CD4-positive, CD25-positive, alpha-beta regulatory T cell (primary cell): Measurements from ENCODE around the gene EXOC6. TPM values are rescaled to one million over a fixed set of nuclear protein-coding genes. Genes with fewer than 3 reads are reported as not detected.

Source experiments
- ATAC-seq, 2 donors: fragments of 150-1000 bp; cut with Tn5 transposase; one replicate each; pipeline ENCODE4 v1.10.0; 2021; ENCODE audit warnings: low read depth in 2 of 2, moderate number of reproducible peaks in 2 of 2, moderate library complexity in 1 of 2
- DNase-seq, 3 donors: peaks; one replicate each; pipeline versions ENCODE4 v3.0.0 to v3.0.0-alpha.2; 2012 to 2022; ENCODE audit warnings: mixed read lengths in 1 of 3
- H3K27ac ChIP-seq: one replicate; pipeline ENCODE4 v1.7.0; 2013; ENCODE audit warnings: mild to moderate bottlenecking, low read length; ENCODE audit not compliant: insufficient read depth, poor library complexity, severe bottlenecking
- H3K27me3 ChIP-seq: one replicate; pipeline ENCODE4 v1.7.0; 2013; ENCODE audit warnings: low read length; ENCODE audit not compliant: control insufficient read depth, insufficient read depth
- H3K36me3 ChIP-seq: one replicate; pipeline ENCODE4 v1.7.0; 2013; ENCODE audit warnings: mild to moderate bottlenecking, low read length, moderate library complexity; ENCODE audit not compliant: control insufficient read depth, insufficient read depth
- H3K4me1 ChIP-seq: 2 replicates; pipeline ENCODE4 v1.7.0; 2013; ENCODE audit warnings: mild to moderate bottlenecking, low read length; ENCODE audit not compliant: insufficient read depth, control insufficient read depth, poor library complexity, severe bottlenecking
- H3K4me3 ChIP-seq: one replicate; pipeline ENCODE4 v1.7.0; 2013; ENCODE audit warnings: low read depth, mild to moderate bottlenecking, low read length, moderate library complexity
- H3K9me3 ChIP-seq, 2 experiments: 1 replicate in 1 of 2; 2 replicates in 1 of 2; pipeline ENCODE4 v1.7.0; 2013; ENCODE audit warnings: low read length in 2 of 2, mild to moderate bottlenecking in 1 of 2, moderate library complexity in 1 of 2; ENCODE audit not compliant: control insufficient read depth in 2 of 2
- H3K27ac Mint-ChIP-seq, 3 donors: one replicate each; pipeline ENCODE4 v1.8.0; 2020 to 2022; ENCODE audit warnings: mild to moderate bottlenecking in 3 of 3, mixed read lengths in 3 of 3, moderate library complexity in 2 of 3
- H3K27me3 Mint-ChIP-seq: one replicate; pipeline ENCODE4 v1.8.0; 2022; ENCODE audit warnings: mild to moderate bottlenecking, mixed read lengths
- H3K36me3 Mint-ChIP-seq: one replicate; pipeline ENCODE4 v1.8.0; 2020; ENCODE audit warnings: mixed read lengths
- H3K4me1 Mint-ChIP-seq, 4 donors: one replicate each; pipeline ENCODE4 v1.8.0; 2020 to 2022; ENCODE audit warnings: mixed read lengths in 4 of 4, mild to moderate bottlenecking in 1 of 4
- H3K4me3 Mint-ChIP-seq, 4 donors: one replicate each; pipeline ENCODE4 v1.8.0; 2020 to 2022; ENCODE audit warnings: mild to moderate bottlenecking in 4 of 4, mixed read lengths in 4 of 4, moderate library complexity in 3 of 4
- H3K9me3 Mint-ChIP-seq, 7 donors: one replicate each; pipeline ENCODE4 v1.8.0; 2020 to 2022; ENCODE audit warnings: mixed read lengths in 7 of 7, mild to moderate bottlenecking in 3 of 7, moderate library complexity in 2 of 7
- polyA plus RNA-seq, 4 donors: library from polyadenylated mRNA; unstranded; fragments of 300-500 nt; fragmentation: Illumina TruSeq; gene quantifications; one replicate each; pipeline ENCODE4 v1.2.3, GENCODE V29; 2021
- total RNA-seq: library from RNA; stranded (reverse); gene quantifications from one replicate; pipeline ENCODE4 v1.2.3, GENCODE V29; 2022

EXOC6 gene
- total and polyA plus RNA-seq, 5 donors from 2014 or later, result 7.5 to 16.9 (median 10.0) TPM

GRCh38 chr10:93064874-93065660 lies 216.7 kb downstream of the EXOC6 start:
- peaks cover 16% of the 10 kb centered on the region for H3K4me1 ChIP-seq
- DNase-seq, result no peak
- no peaks in the 10 kb centered on the region for H3K9me3 ChIP-seq
- H3K4me3 Mint-ChIP-seq, result peak overlapping the region in 2 of 4 donors; percentile 4 to 90
- peaks cover 18% of the 10 kb centered on the region for H3K27me3 ChIP-seq
- H3K9me3 Mint-ChIP-seq, result peaks cover 0 to 4% (median 0%) of the 10 kb centered on the region in 7 donors
- peaks cover 68% of the 10 kb centered on the region for H3K27me3 Mint-ChIP-seq
- H3K27ac ChIP-seq, result no peak overlapping the region
- no peak for ATAC-seq
- no peaks in the 10 kb centered on the region for H3K36me3 ChIP-seq
- no peak overlapping the region for H3K4me3 ChIP-seq
- H3K4me1 Mint-ChIP-seq, result peaks cover 0 to 46% (median 5%) of the 10 kb centered on the region in 4 donors
- peaks cover 1% of the 10 kb centered on the region for H3K36me3 Mint-ChIP-seq
- H3K27ac Mint-ChIP-seq, result peak overlapping the region in 1 of 3 donors; percentile 2

DNA sequence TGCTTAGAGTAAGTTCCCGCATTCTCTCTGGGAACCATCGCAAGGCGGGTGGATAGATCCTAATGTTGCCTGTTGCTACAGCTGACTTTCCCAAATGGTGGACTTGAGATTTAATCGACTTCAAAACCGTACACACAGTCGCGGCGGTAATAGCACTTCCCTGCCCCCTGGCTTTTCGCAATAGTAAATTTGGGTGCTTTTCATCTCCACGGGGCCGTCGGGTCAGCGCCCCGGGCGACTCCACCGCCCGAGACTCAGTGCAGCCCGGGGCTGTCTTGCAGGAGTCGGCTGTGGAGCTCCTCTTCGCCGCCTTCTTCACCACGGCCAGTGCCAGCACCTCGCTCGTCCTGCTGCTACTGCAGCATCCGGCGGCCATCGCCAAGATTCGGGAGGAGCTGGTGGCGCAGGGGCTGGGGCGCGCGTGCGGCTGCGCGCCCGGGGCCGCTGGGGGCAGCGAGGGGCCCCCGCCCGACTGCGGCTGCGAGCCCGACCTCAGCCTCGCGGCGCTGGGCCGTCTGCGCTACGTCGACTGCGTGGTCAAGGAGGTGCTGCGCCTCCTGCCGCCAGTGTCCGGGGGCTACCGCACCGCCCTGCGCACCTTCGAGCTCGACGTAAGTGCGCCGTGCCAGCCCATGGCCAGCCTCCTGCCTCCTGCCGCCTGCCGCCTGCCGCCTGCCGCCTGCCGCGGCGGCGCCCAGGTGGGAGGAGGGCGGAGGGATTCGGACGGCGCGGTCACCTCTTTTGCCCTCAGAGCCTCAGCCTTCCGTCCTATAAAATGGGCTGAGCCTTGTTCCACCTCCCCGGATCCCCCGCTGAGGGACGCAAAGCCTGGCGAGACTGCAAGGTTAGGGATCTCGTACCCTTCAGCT lies 217.6 kb downstream of the EXOC6 start:
- H3K9me3 Mint-ChIP-seq, result peaks cover 0 to 4% (median 0%) of the 10 kb centered on the region in 7 donors
- no peak overlapping the region for H3K4me3 Mint-ChIP-seq
- DNase-seq (no peak), ATAC-seq (no peak)
- Histone ChIP-seq H3K27me3 (peaks cover 22% of the 10 kb centered on the region), H3K27ac (no peak overlapping the region), H3K36me3 (no peaks in the 10 kb centered on the region), H3K9me3 (no peaks in the 10 kb centered on the region), H3K4me3 (no peak overlapping the region), H3K4me1 (peaks cover 15% of the 10 kb centered on the region)
- H3K36me3 Mint-ChIP-seq, result no peaks in the 10 kb centered on the region
- H3K4me1 Mint-ChIP-seq, result peaks cover 0 to 46% (median 6%) of the 10 kb centered on the region in 4 donors
- H3K27me3 Mint-ChIP-seq, result peaks cover 73% of the 10 kb centered on the region
- H3K27ac Mint-ChIP-seq, result peak overlapping the region in 1 of 3 donors; percentile 2

GRCh38 chr10:93066544-93066913 lies 218.2 kb downstream of the EXOC6 start:
- DNase-seq, result no peak
- H3K4me1 ChIP-seq, result peaks cover 9% of the 10 kb centered on the region
- no peak overlapping the region for H3K4me3 Mint-ChIP-seq
- no peak overlapping the region for H3K4me3 ChIP-seq
- H3K27ac ChIP-seq, result no peak overlapping the region
- no peak for ATAC-seq
- no peak overlapping the region for H3K27ac Mint-ChIP-seq
- H3K36me3 Mint-ChIP-seq, result no peaks in the 10 kb centered on the region
- peaks cover 22% of the 10 kb centered on the region for H3K27me3 ChIP-seq
- H3K9me3 ChIP-seq, result no peaks in the 10 kb centered on the region
- H3K36me3 ChIP-seq, result no peaks in the 10 kb centered on the region
- H3K4me1 Mint-ChIP-seq, result peaks cover 0 to 47% (median 7%) of the 10 kb centered on the region in 4 donors
- H3K9me3 Mint-ChIP-seq, result peaks cover 0 to 4% (median 0%) of the 10 kb centered on the region in 7 donors
- peaks cover 77% of the 10 kb centered on the region for H3K27me3 Mint-ChIP-seq

DNA sequence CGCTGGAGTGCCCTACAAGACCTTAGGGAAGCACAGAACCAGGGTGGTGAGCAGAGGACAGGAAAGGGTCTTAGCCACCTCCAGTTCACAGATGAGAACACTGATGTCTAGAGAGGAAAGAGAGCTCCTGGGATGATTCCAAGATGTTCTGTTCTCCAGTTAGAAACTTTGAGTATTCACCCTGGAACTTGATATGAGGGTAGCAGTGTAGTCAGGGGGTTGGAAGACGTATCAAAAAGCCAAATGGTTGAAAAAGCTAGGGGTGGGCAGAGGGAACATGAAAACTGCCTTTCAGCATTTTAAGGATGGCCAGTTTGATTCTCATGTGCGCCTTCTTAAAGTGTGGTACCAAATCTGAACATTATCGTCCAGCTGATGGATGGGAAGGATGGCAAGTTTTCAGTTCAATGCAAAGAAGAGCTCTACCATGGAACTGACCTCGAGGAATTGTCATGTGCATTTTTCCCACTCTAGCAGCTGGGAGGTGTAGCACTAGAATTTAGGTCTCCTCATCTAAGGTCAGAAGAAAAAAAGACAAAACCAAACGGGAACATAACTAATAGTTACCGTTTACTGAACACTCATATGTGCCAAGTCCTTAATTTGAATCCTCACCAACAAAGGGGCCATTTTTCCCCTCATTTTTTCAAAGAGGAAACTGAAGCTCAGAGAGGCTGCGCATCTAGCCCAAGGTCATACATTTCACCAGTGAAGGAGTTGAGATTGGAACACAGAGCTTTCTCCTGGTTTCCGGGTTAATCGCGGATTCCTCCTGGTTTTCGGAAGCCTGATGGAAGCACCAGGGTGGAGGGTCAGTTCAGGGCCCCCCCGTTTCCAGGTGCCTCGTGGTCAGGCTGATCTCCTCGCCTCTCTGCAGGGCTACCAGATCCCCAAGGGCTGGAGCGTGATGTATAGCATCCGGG lies 219.4 kb downstream of the EXOC6 start:
- Histone ChIP-seq H3K4me3 (no peak overlapping the region), H3K36me3 (no peaks in the 10 kb centered on the region), H3K4me1 (peaks cover 10% of the 10 kb centered on the region), H3K9me3 (no peaks in the 10 kb centered on the region), H3K27me3 (peaks cover 22% of the 10 kb centered on the region), H3K27ac (no peak overlapping the region)
- H3K27me3 Mint-ChIP-seq, result peaks cover 78% of the 10 kb centered on the region
- peak overlapping the region in 1 of 4 donors; percentile 55 for H3K4me3 Mint-ChIP-seq
- DNase-seq, result no peak
- H3K9me3 Mint-ChIP-seq, result peaks cover 0 to 4% (median 0%) of the 10 kb centered on the region in 7 donors
- H3K36me3 Mint-ChIP-seq, result no peaks in the 10 kb centered on the region
- H3K4me1 Mint-ChIP-seq, result peaks cover 0 to 48% (median 14%) of the 10 kb centered on the region in 4 donors
- no peak overlapping the region for H3K27ac Mint-ChIP-seq
- ATAC-seq, result no peak

GRCh38 chr10:93068411-93069244 lies 220.3 kb downstream of the EXOC6 start:
- Mint-ChIP-seq H3K27ac (peak overlapping the region in 1 of 3 donors; percentile 32), H3K4me3 (peak overlapping the region in 1 of 4 donors; percentile 55), H3K9me3 (peaks cover 0 to 4% (median 0%) of the 10 kb centered on the region in 7 donors), H3K4me1 (peaks cover 0 to 50% (median 14%) of the 10 kb centered on the region in 4 donors), H3K36me3 (no peaks in the 10 kb centered on the region), H3K27me3 (peaks cover 80% of the 10 kb centered on the region)
- H3K4me3 ChIP-seq, result no peak overlapping the region
- peaks cover 17% of the 10 kb centered on the region for H3K4me1 ChIP-seq
- H3K9me3 ChIP-seq, result no peaks in the 10 kb centered on the region
- ATAC-seq (no peak), DNase-seq (no peak)
- no peak overlapping the region for H3K27ac ChIP-seq
- no peaks in the 10 kb centered on the region for H3K36me3 ChIP-seq
- peaks cover 22% of the 10 kb centered on the region for H3K27me3 ChIP-seq

- H3K27me3 Mint-ChIP-seq, result peaks cover 77% of the 10 kb centered on the region
- peaks cover 0 to 4% (median 0%) of the 10 kb centered on the region in 7 donors for H3K9me3 Mint-ChIP-seq
- Histone ChIP-seq H3K9me3 (no peaks in the 10 kb centered on the region), H3K36me3 (no peaks in the 10 kb centered on the region), H3K4me1 (peaks cover 22% of the 10 kb centered on the region), H3K27me3 (peaks cover 17% of the 10 kb centered on the region), H3K27ac (no peak overlapping the region), H3K4me3 (no peak overlapping the region)
- ATAC-seq (no peak), DNase-seq (no peak)
- H3K27ac Mint-ChIP-seq, result peak overlapping the region in 1 of 3 donors; percentile 32
- no peak overlapping the region for H3K4me3 Mint-ChIP-seq
- no peaks in the 10 kb centered on the region for H3K36me3 Mint-ChIP-seq
- H3K4me1 Mint-ChIP-seq, result peaks cover 0 to 50% (median 15%) of the 10 kb centered on the region in 4 donors
Measured at GRCh38 chr10:93069245-93069561, 220.9 kb downstream of the EXOC6 start.
